T-cell (primary cell): Measurements from ENCODE around the gene PSTPIP2. TPM values are rescaled to one million over a fixed set of nuclear protein-coding genes. Genes with fewer than 3 reads are reported as not detected.

ENCODE experiments used
- ATAC-seq, 4 experiments: fragments of 200-7000 bp in 3 of 4; fragments of 150-1000 bp in 1 of 4; cut with Tn5 transposase; replicated peaks in 1 of 4; 1 replicate in 3 of 4; 2 replicates in 1 of 4; pipeline ENCODE4 v1.10.0; 2021; ENCODE audit warnings: moderate library complexity in 3 of 4, mild to moderate bottlenecking in 2 of 4, moderate number of reproducible peaks in 1 of 4
- CTCF ChIA-PET, 2 donors: fragments of 300-600 bp; sonication (Branson Sonifier 250); formaldehyde crosslinking; loops; one replicate each; lab custom pipeline; 2022; ENCODE audit warnings: antibody characterized with exemption in 2 of 2; lab: Charles Lee
- POLR2A ChIA-PET, 2 donors: fragments of 300-600 bp; sonication (Branson Sonifier 250); formaldehyde crosslinking; loops; one replicate each; lab custom pipeline; 2022; ENCODE audit warnings: antibody characterized with exemption in 2 of 2; lab: Charles Lee
- DNase-seq, 35 experiments: peaks; one replicate each; pipeline versions ENCODE4 v3.0.0 to v3.0.0-alpha.2; 2013 to 2023
- H3K27ac ChIP-seq: one replicate; pipeline ENCODE4 v1.5.1; 2013; ENCODE audit warnings: low read length
- H3K27me3 ChIP-seq, 2 experiments: replicated peaks in 1 of 2; 1 replicate in 1 of 2; 2 replicates in 1 of 2; pipeline versions ENCODE4 v1.6.1 to v1.7.0; 2013; ENCODE audit warnings: low read length in 1 of 2, mixed read lengths in 1 of 2; ENCODE audit not compliant: control insufficient read depth in 2 of 2, insufficient read depth in 2 of 2; ENCODE audit errors: extremely low read depth in 1 of 2
- H3K36me3 ChIP-seq, 2 donors: 1 replicate in 1 of 2; 2 replicates in 1 of 2; pipeline versions ENCODE4 v1.6.1 to v1.7.0; 2013; ENCODE audit warnings: low read length in 1 of 2; ENCODE audit not compliant: control insufficient read depth in 2 of 2, insufficient read depth in 1 of 2; ENCODE audit errors: extremely low read depth in 1 of 2
- H3K4me1 ChIP-seq, 2 experiments: 1 replicate in 1 of 2; 2 replicates in 1 of 2; pipeline versions ENCODE4 v1.6.1 to v1.7.0; 2013; ENCODE audit warnings: low read length in 2 of 2, mixed read lengths in 1 of 2; ENCODE audit not compliant: insufficient read depth in 2 of 2, control insufficient read depth in 1 of 2; ENCODE audit errors: extremely low read depth in 1 of 2
- H3K4me3 ChIP-seq, 2 donors: 1 replicate in 1 of 2; 2 replicates in 1 of 2; pipeline versions ENCODE4 v1.5.1 to v1.7.0; 2013; ENCODE audit warnings: mild to moderate bottlenecking in 2 of 2, low read length in 1 of 2, moderate library complexity in 1 of 2; ENCODE audit not compliant: control insufficient read depth in 1 of 2; ENCODE audit errors: extremely low read depth in 1 of 2
- H3K9me3 ChIP-seq: 2 replicates; pipeline ENCODE4 v1.7.0; 2013
- H3K27ac Mint-ChIP-seq, 2 donors: one replicate each; pipeline ENCODE4 v1.8.0; 2020 to 2021; ENCODE audit warnings: mild to moderate bottlenecking in 2 of 2, mixed read lengths in 2 of 2
- H3K27me3 Mint-ChIP-seq, 2 donors: one replicate each; pipeline ENCODE4 v1.8.0; 2021 to 2022; ENCODE audit warnings: mixed read lengths in 2 of 2
- H3K36me3 Mint-ChIP-seq: one replicate; pipeline ENCODE4 v1.8.0; 2021; ENCODE audit warnings: mixed read lengths
- H3K4me1 Mint-ChIP-seq, 3 donors: one replicate each; pipeline ENCODE4 v1.8.0; 2020 to 2022; ENCODE audit warnings: mixed read lengths in 3 of 3, mild to moderate bottlenecking in 1 of 3
- H3K4me3 Mint-ChIP-seq, 3 donors: one replicate each; pipeline ENCODE4 v1.8.0; 2020 to 2022; ENCODE audit warnings: mild to moderate bottlenecking in 3 of 3, mixed read lengths in 3 of 3, moderate library complexity in 3 of 3
- H3K9me3 Mint-ChIP-seq, 3 donors: one replicate each; pipeline ENCODE4 v1.8.0; 2020 to 2022; ENCODE audit warnings: mixed read lengths in 3 of 3
- WGBS: methylation state at CpG from one replicate; pipeline ENCODE4 v1.1.5; 2013; ENCODE audit warnings: missing lambda C conversion rate; ENCODE audit not compliant: insufficient coverage; 5-methylcytosine and 5-hydroxymethylcytosine counted together
- total RNA-seq, 35 experiments: library from RNA in 6 of 35; stranded (reverse) in 6 of 35; fragments of 120-200 nt in 1 of 35; gene quantifications; one replicate each; pipeline versions ENCODE4 v1.2.1 to v1.2.4 and lab custom pipeline; 2013 to 2026

The PSTPIP2 gene
- total RNA-seq, 5 donors from 2014 or later (not counting 1 experiment from before 2014, with no cell fraction given) = 7.7 to 16.0 (median 11.4) TPM

DNA sequence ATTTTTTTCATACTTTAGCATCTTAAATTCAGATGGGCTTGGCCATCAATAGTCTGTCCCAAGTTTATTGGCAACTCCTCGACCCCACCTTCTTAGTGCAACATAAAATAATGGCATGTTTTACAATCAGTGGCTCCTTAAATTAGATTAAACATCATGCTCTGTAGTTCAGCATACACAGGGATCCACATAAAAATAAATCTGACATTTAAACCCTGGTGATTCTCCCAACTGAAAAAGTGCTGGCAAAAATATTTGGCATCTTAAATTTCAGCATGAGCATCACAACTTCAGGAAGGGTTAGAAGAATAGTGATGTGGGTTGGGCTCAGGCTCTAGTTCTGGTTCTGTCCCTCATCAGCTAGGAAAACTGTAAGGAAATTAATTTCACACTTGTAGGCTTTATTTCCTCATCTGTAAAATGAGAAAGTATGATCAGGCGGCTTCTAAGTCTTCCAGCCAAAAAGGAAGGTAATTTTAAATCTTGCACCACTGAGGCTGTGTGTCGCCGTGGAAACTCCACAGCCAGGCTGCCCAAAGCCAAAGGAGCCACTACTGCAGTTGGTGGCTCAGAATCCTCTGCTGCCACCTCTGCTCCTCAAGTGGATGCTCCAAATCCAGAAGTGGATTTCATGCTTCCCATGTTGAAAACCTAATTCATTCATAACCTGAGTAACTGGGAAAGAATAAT lies 87.4 kb downstream of the PSTPIP2 start:
- no peak for ATAC-seq
- H3K4me3 Mint-ChIP-seq = no peak overlapping the region
- Histone ChIP-seq H3K4me1 (no peaks in the 10 kb centered on the region), H3K27ac (no peak overlapping the region), H3K36me3 (peaks cover 0 to 7% of the 10 kb centered on the region in 2 donors), H3K9me3 (no peaks in the 10 kb centered on the region), H3K27me3 (no peaks in the 10 kb centered on the region), H3K4me3 (no peak overlapping the region)
- H3K9me3 Mint-ChIP-seq = no peaks in the 10 kb centered on the region
- ChIA-PET CTCF (no interaction called here), POLR2A (no interaction called here)
- no peak overlapping the region for H3K27ac Mint-ChIP-seq
- no peaks in the 10 kb centered on the region for H3K4me1 Mint-ChIP-seq
- 96% methylated on average over 4 of the region's 4 CpGs for WGBS
- DNase-seq = no peak
- H3K36me3 Mint-ChIP-seq = peaks cover 21% of the 10 kb centered on the region
- H3K27me3 Mint-ChIP-seq = no peaks in the 10 kb centered on the region

DNA sequence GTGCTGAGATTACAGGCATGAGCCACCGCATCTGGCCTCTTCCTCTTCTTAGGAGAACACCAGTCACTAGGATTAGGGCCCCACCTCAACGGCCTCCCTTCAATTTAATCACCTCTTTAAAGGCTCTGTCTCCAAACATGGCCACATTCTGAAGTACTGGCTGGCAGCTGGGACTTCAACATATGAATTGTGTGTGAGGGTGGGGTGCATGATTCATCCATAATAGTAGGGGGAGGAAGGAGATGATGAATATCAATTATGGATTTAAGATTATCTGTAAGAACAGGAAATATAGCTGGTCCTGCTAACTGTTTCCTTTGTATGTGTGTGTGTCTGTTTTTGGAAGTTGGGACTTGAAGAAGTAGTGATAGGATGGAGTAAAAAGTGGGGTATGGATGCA lies 90.2 kb downstream of the PSTPIP2 start:
- CTCF ChIA-PET = interaction anchor here in 1 of 2 donors (0.6 kb wide), 1 partner anchor 615 kb away, joined by 3 read pairs; no protein-coding TSS in a partner anchor
- Histone ChIP-seq H3K27me3 (no peaks in the 10 kb centered on the region), H3K36me3 (no peaks in the 10 kb centered on the region), H3K27ac (no peak overlapping the region), H3K4me1 (no peaks in the 10 kb centered on the region), H3K4me3 (no peak overlapping the region), H3K9me3 (no peaks in the 10 kb centered on the region)
- H3K9me3 Mint-ChIP-seq = no peaks in the 10 kb centered on the region
- no peak for DNase-seq
- H3K36me3 Mint-ChIP-seq = no peaks in the 10 kb centered on the region
- POLR2A ChIA-PET = interaction anchor here in 1 of 2 donors (0.7 kb wide), 1 partner anchor 318 kb away, joined by 3 read pairs; no protein-coding TSS in a partner anchor
- H3K4me1 Mint-ChIP-seq = no peaks in the 10 kb centered on the region
- no peak for ATAC-seq
- H3K27me3 Mint-ChIP-seq = no peaks in the 10 kb centered on the region
- H3K4me3 Mint-ChIP-seq = no peak overlapping the region
- WGBS = 100% methylated on average over 1 of the region's 2 CpGs
- H3K27ac Mint-ChIP-seq = no peak overlapping the region

DNA sequence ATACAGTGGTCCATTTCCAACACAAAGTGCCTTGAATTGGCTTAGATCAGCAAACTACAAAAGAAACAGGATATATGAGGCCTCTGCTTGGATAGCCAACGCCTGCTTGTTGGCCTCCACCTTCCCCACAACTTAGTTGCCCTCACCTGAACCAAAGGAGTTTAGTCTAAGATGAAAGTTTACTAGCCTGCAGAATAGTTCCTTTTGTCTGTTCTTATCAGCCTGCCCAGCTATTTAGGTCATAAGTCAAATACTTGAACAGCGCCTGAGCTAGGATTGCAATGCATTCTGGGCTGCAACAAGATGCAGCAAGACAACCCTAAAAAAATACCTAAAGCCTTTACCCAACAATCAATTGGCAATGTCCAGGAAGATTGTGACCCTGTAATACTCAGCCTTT lies 91.8 kb downstream of the PSTPIP2 start:
- WGBS = 100% methylated on average over 1 of the region's 2 CpGs
- Mint-ChIP-seq H3K27me3 (no peaks in the 10 kb centered on the region), H3K9me3 (no peaks in the 10 kb centered on the region), H3K27ac (no peak overlapping the region), H3K4me1 (peaks cover 0 to 3% (median 0%) of the 10 kb centered on the region in 3 donors), H3K36me3 (no peaks in the 10 kb centered on the region), H3K4me3 (no peak overlapping the region)
- H3K36me3 ChIP-seq = no peaks in the 10 kb centered on the region
- H3K27me3 ChIP-seq = no peaks in the 10 kb centered on the region
- H3K9me3 ChIP-seq = no peaks in the 10 kb centered on the region
- ChIA-PET CTCF (no interaction called here), POLR2A (no interaction called here)
- no peaks in the 10 kb centered on the region for H3K4me1 ChIP-seq
- H3K4me3 ChIP-seq = no peak overlapping the region
- ATAC-seq = no peak
- H3K27ac ChIP-seq = no peak overlapping the region
- DNase-seq = no peak

DNA sequence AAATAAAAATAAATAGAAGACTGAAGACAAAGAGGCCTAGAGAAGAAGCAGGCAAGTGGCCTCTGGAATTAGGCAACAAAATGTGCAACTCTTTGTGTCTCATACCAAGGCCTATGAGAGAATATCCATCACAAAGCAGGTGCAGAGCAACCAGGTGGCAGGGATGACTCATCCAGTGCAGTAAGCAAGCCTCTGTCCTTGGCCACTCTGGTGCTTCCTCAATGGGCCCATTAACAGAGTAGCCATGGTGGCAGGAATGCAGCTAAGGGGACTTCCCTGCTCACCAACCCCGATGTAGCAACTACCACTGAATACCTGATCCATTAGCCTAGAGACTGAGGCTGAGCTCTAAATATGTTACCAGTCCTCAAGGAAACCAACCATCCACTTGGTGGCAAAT lies 94.0 kb downstream of the PSTPIP2 start:
- ATAC-seq = no peak
- WGBS = 83% methylated on average over 1 of the region's 1 CpG
- POLR2A ChIA-PET = no interaction called here

DNA sequence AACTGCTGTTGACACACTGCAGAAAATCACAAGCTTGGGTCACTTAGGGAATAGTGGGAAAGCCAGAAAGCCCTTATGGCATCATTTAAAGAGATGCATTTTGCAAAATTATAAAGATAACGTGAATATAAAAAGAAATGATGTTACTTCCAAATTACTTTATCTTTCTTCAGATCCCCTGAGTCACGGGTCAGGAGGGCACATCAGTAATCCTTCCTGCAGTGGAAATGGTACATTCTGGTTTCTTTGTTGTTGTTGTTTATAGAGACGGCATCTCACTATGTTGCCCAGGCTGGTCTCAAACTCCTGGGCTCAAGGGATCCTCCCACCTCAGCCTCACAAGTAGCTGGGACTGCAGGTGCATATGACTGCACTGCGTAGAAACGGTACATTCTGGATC lies 95.1 kb downstream of the PSTPIP2 start:
- peaks cover 0 to 9% (median 6%) of the 10 kb centered on the region in 3 donors for H3K4me1 Mint-ChIP-seq
- Histone ChIP-seq H3K4me3 (no peak overlapping the region), H3K4me1 (peaks cover 3 to 4% of the 10 kb centered on the region in 2 experiments), H3K36me3 (no peaks in the 10 kb centered on the region), H3K27me3 (no peaks in the 10 kb centered on the region), H3K27ac (no peak overlapping the region), H3K9me3 (no peaks in the 10 kb centered on the region)
- H3K36me3 Mint-ChIP-seq = no peaks in the 10 kb centered on the region
- CTCF ChIA-PET = interaction anchor here (0.5 to 1.4 kb wide), 5 partner anchors 76 to 318 kb away, joined by 3 to 7 read pairs (median 6); no protein-coding TSS in a partner anchor
- H3K27ac Mint-ChIP-seq = no peak overlapping the region
- DNase-seq = no peak
- no peaks in the 10 kb centered on the region for H3K27me3 Mint-ChIP-seq
- WGBS = 100% methylated on average over 2 of the region's 5 CpGs
- no peak for ATAC-seq
- H3K4me3 Mint-ChIP-seq = no peak overlapping the region
- POLR2A ChIA-PET = no interaction called here
- no peaks in the 10 kb centered on the region for H3K9me3 Mint-ChIP-seq

More for the DNA sequence above, 94.0 kb downstream of the PSTPIP2 start:
- Mint-ChIP-seq H3K36me3 (no peaks in the 10 kb centered on the region), H3K4me3 (no peak overlapping the region), H3K9me3 (no peaks in the 10 kb centered on the region), H3K27me3 (no peaks in the 10 kb centered on the region), H3K4me1 (peaks cover 0 to 9% (median 6%) of the 10 kb centered on the region in 3 donors), H3K27ac (no peak overlapping the region)
- Histone ChIP-seq H3K27me3 (no peaks in the 10 kb centered on the region), H3K27ac (no peak overlapping the region), H3K4me3 (no peak overlapping the region), H3K4me1 (peaks cover 3 to 4% of the 10 kb centered on the region in 2 experiments), H3K9me3 (no peaks in the 10 kb centered on the region), H3K36me3 (no peaks in the 10 kb centered on the region)
- CTCF ChIA-PET = interaction anchor here in 1 of 2 donors (0.9 kb wide), 1 partner anchor 15 kb away, joined by 3 read pairs; no protein-coding TSS in a partner anchor
- no peak for DNase-seq

DNA sequence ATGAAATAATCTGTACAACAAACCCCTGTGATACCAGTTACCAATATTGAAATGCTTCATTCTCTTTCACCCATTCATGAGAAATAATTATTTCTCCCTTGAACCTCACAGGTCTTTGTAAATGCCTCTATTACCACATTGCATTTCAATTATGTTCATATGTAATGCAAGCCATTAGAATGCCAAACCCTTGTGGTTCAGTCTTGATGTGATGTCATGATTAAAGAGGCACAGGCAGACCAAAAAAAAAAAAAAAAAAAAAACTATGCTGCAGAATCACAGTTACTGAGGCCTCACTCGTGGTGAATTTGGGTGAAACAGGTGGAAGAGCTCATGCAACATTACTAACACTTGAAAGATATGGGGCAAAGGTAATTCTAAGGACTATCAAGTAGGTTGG lies 95.5 kb downstream of the PSTPIP2 start:
- H3K4me3 Mint-ChIP-seq = no peak overlapping the region
- ATAC-seq (no peak), DNase-seq (no peak)
- Histone ChIP-seq H3K27me3 (no peaks in the 10 kb centered on the region), H3K36me3 (no peaks in the 10 kb centered on the region), H3K9me3 (no peaks in the 10 kb centered on the region), H3K27ac (no peak overlapping the region), H3K4me1 (peaks cover 3 to 4% of the 10 kb centered on the region in 2 experiments), H3K4me3 (no peak overlapping the region)
- CTCF ChIA-PET = interaction anchor here (0.5 to 1.5 kb wide), 6 partner anchors 21 to 317 kb away, joined by 3 to 7 read pairs (median 5); no protein-coding TSS in a partner anchor
- POLR2A ChIA-PET = no interaction called here
- H3K4me1 Mint-ChIP-seq = peaks cover 0 to 9% (median 6%) of the 10 kb centered on the region in 3 donors
- no peaks in the 10 kb centered on the region for H3K9me3 Mint-ChIP-seq
- peak overlapping the region in 1 of 2 donors; percentile 8 for H3K27ac Mint-ChIP-seq
- H3K27me3 Mint-ChIP-seq = no peaks in the 10 kb centered on the region
- no peaks in the 10 kb centered on the region for H3K36me3 Mint-ChIP-seq
- WGBS = no CpG with 5 or more reads among the region's 1 CpG
